ENCODE data around the gene UST.

UST gene

DNA sequence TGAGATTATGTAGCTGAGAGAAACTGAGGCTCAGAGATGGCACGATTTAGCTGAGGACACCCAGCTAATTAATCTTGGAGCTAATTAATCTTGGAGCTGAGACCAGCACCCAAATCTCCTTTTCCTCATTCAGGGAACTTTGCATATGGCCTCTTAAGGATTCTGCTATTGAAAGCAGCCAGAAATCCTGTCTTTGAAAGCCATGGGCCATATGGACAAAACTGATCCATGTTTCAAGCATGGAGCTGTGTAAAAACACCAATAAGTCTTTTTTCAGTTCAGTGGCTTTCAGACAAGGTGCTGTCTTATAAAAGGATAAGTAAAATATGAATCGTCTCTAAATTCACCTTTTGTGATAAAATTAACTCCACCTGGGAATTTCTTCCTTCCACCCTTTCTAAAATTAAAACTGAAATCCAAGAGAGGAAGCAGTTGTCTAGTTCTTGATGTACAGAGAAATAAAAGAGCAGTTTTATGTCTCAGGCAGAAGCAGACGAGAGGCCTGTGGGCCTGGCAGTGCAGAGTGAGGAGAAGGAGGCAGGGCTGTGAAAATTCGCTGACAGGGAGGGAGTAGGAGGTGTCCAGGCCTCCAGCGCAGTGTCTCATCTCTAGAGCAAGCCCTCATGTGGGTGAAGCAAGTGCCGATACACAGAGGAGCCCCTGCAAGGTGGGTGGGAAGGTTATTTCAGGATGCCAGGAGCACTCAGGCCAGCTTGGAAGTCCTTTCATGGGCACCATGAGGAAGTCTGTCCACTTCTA lies 266.9 kb downstream of the UST start:
- no peak overlapping the region for H3K4ac ChIP-seq (ENCODE audit: low read depth in 1 of 2, low read length in 2 of 2)
- no peaks in the 10 kb centered on the region for H3K27me3 ChIP-seq (ENCODE audit: control insufficient read depth in 1 of 2, insufficient read depth in 1 of 2, low read length in 2 of 2)
- H3K9me3 ChIP-seq (ENCODE audit: control insufficient read depth, low read length), result no peaks in the 10 kb centered on the region
- no peak overlapping the region for H2BK12ac ChIP-seq (ENCODE audit: low read length in 2 of 2)
- H3K79me1 ChIP-seq (replicated peaks; ENCODE audit: low read length, poor library complexity, severe bottlenecking), result no peaks in the 10 kb centered on the region
- H2BK5ac ChIP-seq (ENCODE audit: low read depth, low read length, poor library complexity, severe bottlenecking), result peak overlapping the region; percentile 10
- no peak overlapping the region for H4K91ac ChIP-seq (ENCODE audit: low read length)
- no peak overlapping the region for H3K23ac ChIP-seq (ENCODE audit: low read length in 2 of 2)
- no peak overlapping the region for H3K4me2 ChIP-seq (ENCODE audit: low read length, poor library complexity, severe bottlenecking)
- H3K9ac ChIP-seq (ENCODE audit: low read length), result peak overlapping the region; percentile 55
- H2BK120ac ChIP-seq (ENCODE audit: low read depth, low read length), result no peak overlapping the region
- no peak overlapping the region for H3K4me3 ChIP-seq (ENCODE audit: insufficient read depth in 1 of 2, low read depth in 1 of 2, low read length in 2 of 2)
- H3K27ac ChIP-seq (ENCODE audit: low read length, poor library complexity, severe bottlenecking), result no peak overlapping the region
- no peaks in the 10 kb centered on the region for H3K36me3 ChIP-seq (ENCODE audit: control insufficient read depth in 1 of 2, insufficient read depth in 2 of 2, low read depth in 1 of 2, low read length in 2 of 2)
- DNase-seq, result no peak
- H2BK15ac ChIP-seq (ENCODE audit: low read depth, poor library complexity, severe bottlenecking), result no peak overlapping the region
- peaks cover 14% of the 10 kb centered on the region for H3K4me1 ChIP-seq (ENCODE audit: control insufficient read depth, insufficient read depth, low read depth, low read length)
- WGBS, result 73% methylated on average over 5 of the region's 6 CpGs
- H3K18ac ChIP-seq (ENCODE audit: low read depth in 1 of 2, low read length in 2 of 2), result no peak overlapping the region
- H2AFZ ChIP-seq (ENCODE audit: low read depth, low read length), result no peak overlapping the region
- H3K14ac ChIP-seq (ENCODE audit: low read length in 2 of 2), result no peak overlapping the region
- no peak overlapping the region for H4K8ac ChIP-seq (ENCODE audit: low read length)
- peak overlapping the region; percentile 72 for H2AK5ac ChIP-seq (ENCODE audit: low read length, severe bottlenecking)

DNA sequence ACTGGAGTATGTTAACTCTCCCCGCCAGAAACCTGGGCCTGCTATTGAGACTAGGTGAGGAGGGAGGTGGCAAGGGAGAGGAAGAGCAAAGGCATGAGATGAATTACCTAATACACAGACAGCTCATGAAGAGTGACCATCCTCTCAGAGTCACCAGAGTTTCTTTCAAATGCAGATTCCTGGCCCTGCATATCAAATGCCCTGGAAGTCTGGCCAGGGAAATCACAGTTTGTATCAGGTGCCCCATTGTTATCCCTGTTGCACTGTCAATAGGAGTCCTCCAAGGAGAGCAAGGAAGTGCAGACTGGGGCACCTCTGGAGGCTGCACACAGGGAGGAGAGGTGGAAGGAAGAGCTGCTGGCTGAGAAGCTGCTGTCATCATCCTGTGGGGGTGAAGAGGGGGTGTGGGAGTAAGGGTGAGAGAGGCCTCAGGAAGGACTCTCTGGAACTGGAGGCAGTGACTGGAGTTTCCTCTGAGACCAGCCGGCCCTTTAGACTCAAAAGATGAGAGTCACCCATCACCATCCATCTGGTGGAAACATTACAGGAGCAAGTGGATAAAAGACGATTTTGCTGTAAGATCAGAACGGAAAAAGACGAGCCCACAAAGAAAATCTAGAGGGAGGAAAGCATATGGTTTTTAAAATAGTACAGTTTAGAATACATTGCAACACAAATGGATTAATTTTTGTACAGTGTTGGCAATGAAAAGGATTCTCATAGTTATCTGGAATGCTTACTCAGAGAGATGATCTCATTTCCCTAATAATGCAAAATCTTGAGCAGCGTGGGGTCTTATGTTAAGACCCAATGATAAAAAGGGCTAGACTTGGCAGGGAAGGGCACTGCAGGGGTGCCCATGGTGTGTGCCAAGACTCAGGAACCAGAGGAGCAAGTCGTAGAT lies 268.1 kb downstream of the UST start:
- peak overlapping the region in 1 of 2 experiments; percentile 61 for H3K23ac ChIP-seq (ENCODE audit: low read length in 2 of 2)
- H3K27ac ChIP-seq (ENCODE audit: low read length, poor library complexity, severe bottlenecking), result peak overlapping the region; percentile 75
- 71% methylated on average over 4 of the region's 7 CpGs for WGBS
- H3K27me3 ChIP-seq (ENCODE audit: control insufficient read depth in 1 of 2, insufficient read depth in 1 of 2, low read length in 2 of 2), result no peaks in the 10 kb centered on the region
- H3K4me3 ChIP-seq (ENCODE audit: insufficient read depth in 1 of 2, low read depth in 1 of 2, low read length in 2 of 2), result peak overlapping the region in 1 of 2 experiments; percentile 15
- H2BK12ac ChIP-seq (ENCODE audit: low read length in 2 of 2), result no peak overlapping the region
- no peak overlapping the region for H3K18ac ChIP-seq (ENCODE audit: low read depth in 1 of 2, low read length in 2 of 2)
- no peak overlapping the region for H4K91ac ChIP-seq (ENCODE audit: low read length)
- peak; percentile 12 for DNase-seq
- no peak overlapping the region for H3K4ac ChIP-seq (ENCODE audit: low read depth in 1 of 2, low read length in 2 of 2)
- H3K79me1 ChIP-seq (replicated peaks; ENCODE audit: low read length, poor library complexity, severe bottlenecking), result no peaks in the 10 kb centered on the region
- H3K4me2 ChIP-seq (ENCODE audit: low read length, poor library complexity, severe bottlenecking), result peak overlapping the region; percentile 26
- peaks cover 14% of the 10 kb centered on the region for H3K4me1 ChIP-seq (ENCODE audit: control insufficient read depth, insufficient read depth, low read depth, low read length)
- H2BK5ac ChIP-seq (ENCODE audit: low read depth, low read length, poor library complexity, severe bottlenecking), result no peak overlapping the region
- H2BK120ac ChIP-seq (ENCODE audit: low read depth, low read length), result no peak overlapping the region
- H2AFZ ChIP-seq (ENCODE audit: low read depth, low read length), result no peak overlapping the region
- peak overlapping the region in 1 of 2 experiments; percentile 84 for H3K14ac ChIP-seq (ENCODE audit: low read length in 2 of 2)
- peak overlapping the region; percentile 53 for H3K9ac ChIP-seq (ENCODE audit: low read length)
- no peaks in the 10 kb centered on the region for H3K9me3 ChIP-seq (ENCODE audit: control insufficient read depth, low read length)
- H2BK15ac ChIP-seq (ENCODE audit: low read depth, poor library complexity, severe bottlenecking), result no peak overlapping the region
- H3K36me3 ChIP-seq (ENCODE audit: control insufficient read depth in 1 of 2, insufficient read depth in 2 of 2, low read depth in 1 of 2, low read length in 2 of 2), result peaks cover 0 to 7% of the 10 kb centered on the region in 2 experiments
- peak overlapping the region; percentile 72 for H2AK5ac ChIP-seq (ENCODE audit: low read length, severe bottlenecking)
- peak overlapping the region; percentile 48 for H4K8ac ChIP-seq (ENCODE audit: low read length)

GRCh38 chr6:149015535-149016525 lies 269.0 kb downstream of the UST start:
- Histone ChIP-seq H3K79me1 (replicated peaks; ENCODE audit: low read length, poor library complexity, severe bottlenecking) (no peaks in the 10 kb centered on the region), H2BK15ac (ENCODE audit: low read depth, poor library complexity, severe bottlenecking) (no peak overlapping the region), H3K36me3 (ENCODE audit: control insufficient read depth in 1 of 2, insufficient read depth in 2 of 2, low read depth in 1 of 2, low read length in 2 of 2) (peaks cover 0 to 7% of the 10 kb centered on the region in 2 experiments), H3K18ac (ENCODE audit: low read depth in 1 of 2, low read length in 2 of 2) (no peak overlapping the region), H2AFZ (ENCODE audit: low read depth, low read length) (no peak overlapping the region), H3K9ac (ENCODE audit: low read length) (peak overlapping the region; percentile 53), H3K27me3 (ENCODE audit: control insufficient read depth in 1 of 2, insufficient read depth in 1 of 2, low read length in 2 of 2) (no peaks in the 10 kb centered on the region), H3K23ac (ENCODE audit: low read length in 2 of 2) (peak overlapping the region in 1 of 2 experiments; percentile 24), H2BK12ac (ENCODE audit: low read length in 2 of 2) (no peak overlapping the region), H3K27ac (ENCODE audit: low read length, poor library complexity, severe bottlenecking) (peak overlapping the region; percentile 39), H3K4me3 (ENCODE audit: insufficient read depth in 1 of 2, low read depth in 1 of 2, low read length in 2 of 2) (peak overlapping the region in 1 of 2 experiments; percentile 7), H4K8ac (ENCODE audit: low read length) (no peak overlapping the region), H3K4me1 (ENCODE audit: control insufficient read depth, insufficient read depth, low read depth, low read length) (peaks cover 14% of the 10 kb centered on the region), H4K91ac (ENCODE audit: low read length) (no peak overlapping the region), H3K14ac (ENCODE audit: low read length in 2 of 2) (peak overlapping the region in 1 of 2 experiments; percentile 84), H2BK5ac (ENCODE audit: low read depth, low read length, poor library complexity, severe bottlenecking) (no peak overlapping the region), H2BK120ac (ENCODE audit: low read depth, low read length) (no peak overlapping the region), H3K4me2 (ENCODE audit: low read length, poor library complexity, severe bottlenecking) (no peak overlapping the region), H3K9me3 (ENCODE audit: control insufficient read depth, low read length) (no peaks in the 10 kb centered on the region), H3K4ac (ENCODE audit: low read depth in 1 of 2, low read length in 2 of 2) (no peak overlapping the region), H2AK5ac (ENCODE audit: low read length, severe bottlenecking) (no peak overlapping the region)
- DNase-seq, result peak; percentile 31
- 85% methylated on average over 8 of the region's 9 CpGs for WGBS

All from mesenchymal stem cell (in vitro differentiated cells and primary cell).